Mesothelial cell of epicardium (in vitro differentiated cells): Measurements from ENCODE around the gene TNFRSF25. TPM values are rescaled to one million over a fixed set of nuclear protein-coding genes. Genes with fewer than 3 reads are reported as not detected.
"Not testable (repeated sequence)": the region's sequence is repeated elsewhere in the genome, so short reads cannot be mapped to it uniquely, and the experiment has no call there.

Experiments used
- DNase-seq, 2 experiments: peaks; one replicate each; pipeline ENCODE4 v3.0.0; 2021; ENCODE audit warnings: low spot score in 2 of 2; ENCODE audit not compliant: unreplicated experiment in 2 of 2
- H3K27ac Mint-ChIP-seq: 2 replicates; pipeline ENCODE4 v1.8.0; 2021; ENCODE audit warnings: mixed read lengths
- H3K27me3 Mint-ChIP-seq: 2 replicates; pipeline ENCODE4 v1.8.0; 2021; ENCODE audit warnings: low read depth, mixed read lengths
- H3K36me3 Mint-ChIP-seq: 2 replicates; pipeline ENCODE4 v1.8.0; 2021; ENCODE audit warnings: mixed read lengths
- H3K4me1 Mint-ChIP-seq: 2 replicates; pipeline ENCODE4 v1.8.0; 2021; ENCODE audit warnings: mixed read lengths
- H3K4me3 Mint-ChIP-seq: 2 replicates; pipeline ENCODE4 v1.8.0; 2021; ENCODE audit warnings: mild to moderate bottlenecking, moderate library complexity, mixed read lengths
- H3K9me3 Mint-ChIP-seq: 2 replicates; pipeline ENCODE4 v1.8.0; 2021; ENCODE audit warnings: mixed read lengths
- CTCF ChIP-seq: fragments of 200-600 bp; sonication (generic); IDR thresholded peaks from one replicate; pipeline ENCODE4 v1.5.0; 2021; ENCODE audit warnings: antibody characterized with exemption; ENCODE audit not compliant: unreplicated experiment
- total RNA-seq: library from RNA; stranded (reverse); gene quantifications from 3 replicates; pipeline ENCODE4 v1.2.1, GENCODE V29; 2021

TNFRSF25 gene
- total RNA-seq, 1 donor from 2014 or later: 41.6 TPM

GRCh38 chr1:6435129-6435528, 30.8 kb downstream of the TNFRSF25 start:
- H3K4me1 Mint-ChIP-seq: peaks cover 6% of the 10 kb centered on the region
- DNase-seq: no peak
- no peaks in the 10 kb centered on the region for H3K36me3 Mint-ChIP-seq
- H3K9me3 Mint-ChIP-seq: no peaks in the 10 kb centered on the region
- no peak overlapping the region for H3K27ac Mint-ChIP-seq
- H3K27me3 Mint-ChIP-seq: peaks cover 34% of the 10 kb centered on the region
- H3K4me3 Mint-ChIP-seq: no peak overlapping the region
- TF ChIP-seq CTCF: no peak

GRCh38 chr1:6434186-6434585, 31.8 kb downstream of the TNFRSF25 start:
- Mint-ChIP-seq H3K27me3 (peaks cover 36% of the 10 kb centered on the region), H3K27ac (no peak overlapping the region), H3K4me1 (peaks cover 8% of the 10 kb centered on the region), H3K4me3 (no peak overlapping the region), H3K9me3 (no peaks in the 10 kb centered on the region), H3K36me3 (no peaks in the 10 kb centered on the region)
- no peak for TF ChIP-seq CTCF
- DNase-seq: no peak

- H3K27ac Mint-ChIP-seq, H3K36me3 Mint-ChIP-seq, DNase-seq, H3K4me1 Mint-ChIP-seq, H3K4me3 Mint-ChIP-seq, H3K9me3 Mint-ChIP-seq: not testable (repeated sequence)
- H3K27me3 Mint-ChIP-seq: peaks cover 45% of the 10 kb centered on the region
Measured at GRCh38 chr1:6431645-6432579, 34.1 kb downstream of the TNFRSF25 start.

- H3K4me3 Mint-ChIP-seq, H3K9me3 Mint-ChIP-seq, H3K27ac Mint-ChIP-seq, DNase-seq, H3K4me1 Mint-ChIP-seq, H3K36me3 Mint-ChIP-seq: not testable (repeated sequence)
- H3K27me3 Mint-ChIP-seq: peaks cover 65% of the 10 kb centered on the region
Measured at GRCh38 chr1:6429660-6430411, 36.1 kb downstream of the TNFRSF25 start.

- Mint-ChIP-seq H3K4me1 (peaks cover 13% of the 10 kb centered on the region), H3K27me3 (peaks cover 66% of the 10 kb centered on the region)
- not testable (repeated sequence) for H3K27ac Mint-ChIP-seq, H3K4me3 Mint-ChIP-seq, H3K9me3 Mint-ChIP-seq, H3K36me3 Mint-ChIP-seq, DNase-seq
Measured at GRCh38 chr1:6428453-6428852, 37.5 kb downstream of the TNFRSF25 start.

- DNase-seq: no peak
- Mint-ChIP-seq H3K4me3 (no peak overlapping the region), H3K36me3 (no peaks in the 10 kb centered on the region), H3K4me1 (peaks cover 13% of the 10 kb centered on the region), H3K27me3 (peaks cover 74% of the 10 kb centered on the region), H3K9me3 (no peaks in the 10 kb centered on the region), H3K27ac (no peak overlapping the region)
- no peak for TF ChIP-seq CTCF
Measured at GRCh38 chr1:6427441-6428390, 38.3 kb downstream of the TNFRSF25 start.
